BLaER1 (cell line): ENCODE data around the gene HES4.
"Not testable (repeated sequence)": the region's sequence is repeated elsewhere in the genome, so short reads cannot be mapped to it uniquely, and the experiment has no call there.

Source experiments
- H3K27ac ChIP-seq: shearing (Covaris generic); formaldehyde crosslinking; 2 replicates; pipeline ENCODE4 v1.8.1; 2022
- H3K27me3 ChIP-seq: shearing (Covaris generic); formaldehyde crosslinking; 2 replicates; pipeline ENCODE4 v1.8.1; 2022
- H3K36me3 ChIP-seq: shearing (Covaris generic); formaldehyde crosslinking; 2 replicates; pipeline ENCODE4 v1.8.1; 2022
- H3K4me1 ChIP-seq: shearing (Covaris generic); formaldehyde crosslinking; 2 replicates; pipeline ENCODE4 v1.8.1; 2022
- H3K4me2 ChIP-seq: shearing (Covaris generic); formaldehyde crosslinking; 2 replicates; pipeline ENCODE4 v1.8.1; 2022
- H3K4me3 ChIP-seq: shearing (Covaris generic); formaldehyde crosslinking; 2 replicates; pipeline ENCODE4 v1.8.1; 2022
- H3K9ac ChIP-seq: shearing (Covaris generic); formaldehyde crosslinking; 2 replicates; pipeline ENCODE4 v1.8.1; 2022
- H3K9me3 ChIP-seq: shearing (Covaris generic); formaldehyde crosslinking; 2 replicates; pipeline ENCODE4 v1.8.1; 2022
- H4K20me1 ChIP-seq: shearing (Covaris generic); formaldehyde crosslinking; 2 replicates; pipeline ENCODE4 v1.8.1; 2022
- Cebpa-rat ChIP-seq: shearing (Covaris generic); IDR thresholded peaks from 2 replicates; pipeline ENCODE4 v1.8.1; 2022

HES4 gene

GRCh38 chr1:998995-999724 lies 737 bp downstream of the HES4 start:
- Histone ChIP-seq H3K4me1 (peaks cover 63% of the 10 kb centered on the region), H3K36me3 (no peaks in the 10 kb centered on the region), H3K4me2 (peak overlapping the region; percentile 88), H3K9ac (peak overlapping the region; percentile 60), H3K27me3 (peaks cover 99% of the 10 kb centered on the region), H3K9me3 (no peaks in the 10 kb centered on the region), H3K27ac (no peak overlapping the region), H4K20me1 (peaks cover 65% of the 10 kb centered on the region), H3K4me3 (peak overlapping the region; percentile 70)
- no peak for TF ChIP-seq Cebpa-rat

- Histone ChIP-seq H3K9ac (peak overlapping the region; percentile 60), H3K9me3 (no peaks in the 10 kb centered on the region), H3K4me3 (peak overlapping the region; percentile 70), H3K36me3 (no peaks in the 10 kb centered on the region), H4K20me1 (peaks cover 65% of the 10 kb centered on the region), H3K27me3 (peaks cover 100% of the 10 kb centered on the region), H3K27ac (no peak overlapping the region), H3K4me2 (peak overlapping the region; percentile 88), H3K4me1 (peaks cover 59% of the 10 kb centered on the region)
- TF ChIP-seq Cebpa-rat = no peak
Observed at GRCh38 chr1:998745-998994, 1.2 kb downstream of the HES4 start.

GRCh38 chr1:997993-998744 lies 1.7 kb downstream of the HES4 start:
- no peaks in the 10 kb centered on the region for H3K36me3 ChIP-seq
- no peaks in the 10 kb centered on the region for H3K9me3 ChIP-seq
- peaks cover 59% of the 10 kb centered on the region for H3K4me1 ChIP-seq
- H3K27ac ChIP-seq = no peak overlapping the region
- peaks cover 61% of the 10 kb centered on the region for H4K20me1 ChIP-seq
- H3K9ac ChIP-seq = no peak overlapping the region
- H3K27me3 ChIP-seq = peaks cover 95% of the 10 kb centered on the region
- H3K4me3 ChIP-seq = peak overlapping the region; percentile 70; the same call in 1 of the 2 replicates
- H3K4me2 ChIP-seq = peak overlapping the region; percentile 88
- TF ChIP-seq Cebpa-rat = no peak

GRCh38 chr1:997713-997992 lies 2.2 kb downstream of the HES4 start:
- Histone ChIP-seq H3K36me3 (no peaks in the 10 kb centered on the region), H3K4me3 (no peak overlapping the region), H3K27me3 (peaks cover 90% of the 10 kb centered on the region)

GRCh38 chr1:996851-997712 lies 2.8 kb downstream of the HES4 start:
- Histone ChIP-seq H3K4me2 (no peak overlapping the region), H3K9ac (no peak overlapping the region)

More at GRCh38 chr1:997713-997992, 2.2 kb downstream of the HES4 start:
- Histone ChIP-seq H3K27ac (no peak overlapping the region), H3K9ac (no peak overlapping the region), H3K4me2 (no peak overlapping the region), H3K9me3 (no peaks in the 10 kb centered on the region), H4K20me1 (peaks cover 56% of the 10 kb centered on the region), H3K4me1 (peaks cover 54% of the 10 kb centered on the region)
- no peak for TF ChIP-seq Cebpa-rat

GRCh38 chr1:995665-996633 lies 3.9 kb downstream of the HES4 start:
- Histone ChIP-seq H3K4me1 (peaks cover 37% of the 10 kb centered on the region), H3K27ac (no peak overlapping the region), H3K4me2 (no peak overlapping the region), H4K20me1 (peaks cover 41% of the 10 kb centered on the region), H3K27me3 (peaks cover 73% of the 10 kb centered on the region), H3K9ac (no peak overlapping the region), H3K4me3 (no peak overlapping the region), H3K9me3 (peaks cover 5% of the 10 kb centered on the region), H3K36me3 (no peaks in the 10 kb centered on the region)
- no peak for TF ChIP-seq Cebpa-rat

More at GRCh38 chr1:996851-997712, 2.8 kb downstream of the HES4 start:
- H4K20me1 ChIP-seq = peaks cover 50% of the 10 kb centered on the region
- H3K9me3 ChIP-seq = no peaks in the 10 kb centered on the region
- peaks cover 48% of the 10 kb centered on the region for H3K4me1 ChIP-seq
- no peak for TF ChIP-seq Cebpa-rat
- no peak overlapping the region for H3K27ac ChIP-seq
- H3K27me3 ChIP-seq = peaks cover 84% of the 10 kb centered on the region
- H3K4me3 ChIP-seq = no peak overlapping the region
- H3K36me3 ChIP-seq = no peaks in the 10 kb centered on the region

- Histone ChIP-seq H4K20me1 (peaks cover 27% of the 10 kb centered on the region), H3K27me3 (peaks cover 59% of the 10 kb centered on the region), H3K4me1 (peaks cover 23% of the 10 kb centered on the region)
- not testable (repeated sequence) for H3K4me3 ChIP-seq, H3K27ac ChIP-seq, H3K9ac ChIP-seq, H3K9me3 ChIP-seq, H3K36me3 ChIP-seq, H3K4me2 ChIP-seq
Observed at GRCh38 chr1:994546-994945, 5.4 kb downstream of the HES4 start.

- Histone ChIP-seq H3K27me3 (peaks cover 49% of the 10 kb centered on the region), H3K9ac (no peak overlapping the region), H3K4me2 (no peak overlapping the region), H3K36me3 (no peaks in the 10 kb centered on the region), H3K4me1 (peaks cover 14% of the 10 kb centered on the region), H3K9me3 (peaks cover 5% of the 10 kb centered on the region), H4K20me1 (peaks cover 19% of the 10 kb centered on the region), H3K27ac (no peak overlapping the region), H3K4me3 (no peak overlapping the region)
- TF ChIP-seq Cebpa-rat = no peak
Observed at GRCh38 chr1:993379-993995, 6.4 kb downstream of the HES4 start.

GRCh38 chr1:992362-992761 lies 7.5 kb downstream of the HES4 start:
- Histone ChIP-seq H3K9me3 (peaks cover 5% of the 10 kb centered on the region), H3K9ac (no peak overlapping the region), H3K36me3 (no peaks in the 10 kb centered on the region), H3K4me2 (no peak overlapping the region), H3K4me3 (no peak overlapping the region), H3K27ac (no peak overlapping the region), H4K20me1 (peaks cover 8% of the 10 kb centered on the region), H3K4me1 (peaks cover 3% of the 10 kb centered on the region; the same call in 1 of the 2 replicates), H3K27me3 (peaks cover 37% of the 10 kb centered on the region)
- no peak for TF ChIP-seq Cebpa-rat
